ENCODE measurements around the gene DARS1.

GRCh38 chr2:136028001-136028400 lies 42.6 kb upstream of the DARS1 start:
- TF ChIP-seq CTCF (IDR thresholded peaks at IDR 0.05) (no peak), POLR2A (IDR thresholded peaks at IDR 0.05) (no peak)
